HepG2 (cell line): ENCODE data around the gene DCC. TPM values are rescaled to one million over a fixed set of nuclear protein-coding genes. Genes with fewer than 3 reads are reported as not detected.

Source experiments
- ATAC-seq: fragments of 200-7000 bp; cut with Tn5 transposase; 3 replicates; pipeline ENCODE4 v1.9.1; 2020; ENCODE audit warnings: mild to moderate bottlenecking, moderate library complexity
- BruUV-seq: library from RNA; stranded (reverse); fragments of 400-500 nt; replicated peaks from 2 replicates; lab custom pipeline; 2021; lab: Mats Ljungman, UMichigan
- CTCF ChIA-PET: fragments of 300-600 bp; formaldehyde crosslinking; extraction: SDS; loops from one replicate; lab custom pipeline; 2021; ENCODE audit warnings: low total read pairs, inconsistent platforms, low intra/inter-chr PET ratio; lab: Yijun Ruan, JAX
- POLR2A ChIA-PET: fragments of 350-600 bp; sonication (Branson Sonifier 250); formaldehyde crosslinking; loops from one replicate; lab custom pipeline; 2020; ENCODE audit warnings: antibody characterized with exemption, inconsistent platforms; lab: Yijun Ruan, JAX
- DNase-seq: peaks from one replicate; pipeline ENCODE4 v3.0.0-alpha.2; 2015; ENCODE audit warnings: low spot score
- FAIRE-seq: peaks from 3 replicates; lab custom pipeline; 2011; peaks lifted over from hg19 to GRCh38; lab: Jason Lieb, UNC
- H2AFZ ChIP-seq: one replicate; pipeline ENCODE4 v1.6.1; 2011; ENCODE audit warnings: low read length, inconsistent platforms
- H3K27ac ChIP-seq: fragments of 300-600 bp; 3 replicates; pipeline ENCODE4 v1.8.0; 2011; ENCODE audit warnings: mixed run types, mild to moderate bottlenecking, mixed read lengths, low read length, inconsistent platforms; ENCODE audit not compliant: insufficient read depth; ENCODE audit errors: extremely low read length
- H3K27me3 ChIP-seq, 2 experiments: fragments of 200-600 bp in 1 of 2; 2 replicates in 1 of 2; 3 replicates in 1 of 2; pipeline versions ENCODE4 v1.6.0 to v1.8.0; 2011; ENCODE audit warnings: low read length in 2 of 2, mild to moderate bottlenecking in 2 of 2, moderate library complexity in 2 of 2, inconsistent platforms in 1 of 2; ENCODE audit not compliant: insufficient read depth in 2 of 2, control insufficient read depth in 1 of 2
- H3K36me3 ChIP-seq, 2 experiments: fragments of 200-600 bp in 1 of 2; replicated peaks in 1 of 2; 2 replicates in 1 of 2; 3 replicates in 1 of 2; pipeline versions ENCODE4 v1.5.1 to v1.8.0; 2011; ENCODE audit warnings: low read length in 2 of 2, inconsistent platforms in 1 of 2; ENCODE audit not compliant: insufficient read depth in 2 of 2, control insufficient read depth in 1 of 2
- H3K4me1 ChIP-seq: 2 replicates; pipeline ENCODE4 v1.5.1; 2012; ENCODE audit warnings: low read length, inconsistent platforms; ENCODE audit not compliant: insufficient read depth
- H3K4me2 ChIP-seq: 2 replicates; pipeline ENCODE4 v1.6.0; 2011; ENCODE audit warnings: low read depth, low read length, inconsistent platforms
- H3K4me3 ChIP-seq, 3 experiments: fragments of 200-600 bp in 1 of 3; sonication (generic), shearing (Covaris generic) in 1 of 3; replicated peaks in 1 of 3; 2 replicates each; pipeline ENCODE4 v1.5.1; 2011 to 2016; ENCODE audit warnings: low read length in 3 of 3, inconsistent platforms in 2 of 3, low read depth in 2 of 3, mild to moderate bottlenecking in 2 of 3, control low read depth in 1 of 3, mixed read lengths in 1 of 3; ENCODE audit not compliant: insufficient read depth in 1 of 3
- H3K79me2 ChIP-seq: one replicate; pipeline ENCODE4 v1.6.1; 2011; ENCODE audit warnings: low read length, inconsistent platforms; ENCODE audit not compliant: insufficient read depth
- H3K9ac ChIP-seq: 2 replicates; pipeline ENCODE4 v1.6.0; 2011; ENCODE audit warnings: mild to moderate bottlenecking, low read depth, low read length, inconsistent platforms; ENCODE audit not compliant: insufficient read depth
- H3K9me3 ChIP-seq: 2 replicates; pipeline ENCODE4 v1.5.1; 2012; ENCODE audit warnings: mild to moderate bottlenecking, low read length
- H4K20me1 ChIP-seq: 2 replicates; pipeline ENCODE4 v1.6.0; 2011; ENCODE audit warnings: inconsistent platforms, mild to moderate bottlenecking, low read length, moderate library complexity; ENCODE audit not compliant: insufficient read depth
- ATF7-NPFF ChIP-seq: sonication (generic); formaldehyde crosslinking; IDR thresholded peaks from 2 replicates; pipeline ENCODE4 v1.8.1; 2023; ENCODE audit warnings: mild to moderate bottlenecking, low read depth, missing genetic modification reagents, moderate library complexity
- FOSL2 ChIP-seq: sonication (generic); formaldehyde crosslinking; IDR thresholded peaks from 2 replicates; pipeline ENCODE4 v1.4.0; 2020; ENCODE audit warnings: missing genetic modification reagents
- FOXC1 ChIP-seq: sonication (generic); formaldehyde crosslinking; IDR thresholded peaks from 2 replicates; pipeline ENCODE4 v1.8.0; 2022; ENCODE audit warnings: mild to moderate bottlenecking, missing genetic modification reagents, borderline replicate concordance
- MBD4 ChIP-seq: IDR thresholded peaks from 2 replicates; pipeline ENCODE4 v1.6.1; 2012; ENCODE audit warnings: low read length, inconsistent platforms, borderline replicate concordance
- MXI1 ChIP-seq: IDR thresholded peaks from 3 replicates; pipeline ENCODE4 v1.6.1; 2012; ENCODE audit warnings: low read depth, low read length, inconsistent platforms, borderline replicate concordance
- PCBP1 ChIP-seq: fragments of 200-400 bp; formaldehyde crosslinking; IDR thresholded peaks from 2 replicates; pipeline ENCODE4 v1.6.1; 2017; ENCODE audit warnings: mild to moderate bottlenecking, low read depth, low read length, borderline replicate concordance
- RFX1 ChIP-seq: fragments of 450-650 bp; IDR thresholded peaks from 2 replicates; pipeline ENCODE4 v1.6.1; 2017
- ZFYVE20 ChIP-seq: sonication (generic); formaldehyde crosslinking; IDR thresholded peaks from 2 replicates; pipeline ENCODE4 v1.8.0; 2023; ENCODE audit warnings: low read depth, mild to moderate bottlenecking, moderate library complexity, missing genetic modification reagents, borderline replicate concordance
- ZNF343 ChIP-seq: sonication (generic); formaldehyde crosslinking; IDR thresholded peaks from 2 replicates; pipeline ENCODE4 v1.4.0; 2020; ENCODE audit warnings: mild to moderate bottlenecking, missing genetic modification reagents
- ZNF496 ChIP-seq: sonication (generic); formaldehyde crosslinking; IDR thresholded peaks from 2 replicates; pipeline ENCODE4 v1.8.1; 2023; ENCODE audit warnings: mild to moderate bottlenecking, moderate library complexity, missing genetic modification reagents; ENCODE audit not compliant: insufficient replicate concordance
- ZNF670 ChIP-seq: sonication (generic); formaldehyde crosslinking; IDR thresholded peaks from 2 replicates; pipeline ENCODE4 v1.8.0; 2022; ENCODE audit warnings: mild to moderate bottlenecking, missing genetic modification reagents, borderline replicate concordance
- ZNF672 ChIP-seq: sonication (generic); formaldehyde crosslinking; IDR thresholded peaks from 2 replicates; pipeline ENCODE4 v1.8.1; 2022; ENCODE audit warnings: missing genetic modification reagents
- WGBS: methylation state at CpG from one replicate; pipeline ENCODE4 v1.1.6; 2017; ENCODE audit warnings: low lambda C conversion rate; 5-methylcytosine and 5-hydroxymethylcytosine counted together
- in situ Hi-C: cut with HindIII; loops from 2 replicates; pipeline ENCODE4 v1.10.0; 2017; ENCODE audit warnings: low pct_unique_long_range_greater_than_20kb; ENCODE audit not compliant: extremely low pct_ligation_motif_present
- intact Hi-C: fragments of 100-400 bp; cut with micrococcal nuclease; formaldehyde crosslinking; loops from one replicate; pipeline ENCODE4 v1.10.0; 2022; ENCODE audit not compliant: unreplicated experiment
- polyA plus RNA-seq, 8 experiments: library from polyadenylated mRNA; depleted of rRNA in 3 of 8; stranded (reverse) in 7 of 8; unstranded in 1 of 8; fragments of >200 nt; fragmentation: Illumina TruSeq in 4 of 8; extraction: Trizol in 4 of 8; gene quantifications; 2 replicates each; pipeline versions ENCODE4 v1.2.1 to v1.2.3, GENCODE V29; 2011 to 2016; ENCODE audit warnings: low read depth in 4 of 8, missing spikeins in 1 of 8, mixed read lengths in 1 of 8; ENCODE audit not compliant: insufficient read depth in 1 of 8
- total RNA-seq, 5 experiments: library from RNA; depleted of rRNA; stranded (reverse); fragments of >200 nt; fragmentation: Illumina TruSeq; extraction: Trizol; gene quantifications; 2 replicates each; pipeline ENCODE4 v1.2.3, GENCODE V29; 2016; ENCODE audit warnings: low read depth in 1 of 5
- TF ChIP-seq, protein P1 (sequence below): sonication (generic); formaldehyde crosslinking; IDR thresholded peaks from 2 replicates; pipeline ENCODE4 v1.8.0; 2022; ENCODE audit warnings: low read depth, missing genetic modification reagents
- TF ChIP-seq, protein P2 (sequence below): sonication (generic); formaldehyde crosslinking; IDR thresholded peaks from 2 replicates; pipeline ENCODE4 v1.5.0; 2020; ENCODE audit warnings: missing genetic modification reagents
- TF ChIP-seq, protein P3 (sequence below): IDR thresholded peaks from 2 replicates; pipeline ENCODE4 v1.6.1; 2016; ENCODE audit warnings: missing genetic modification reagents, missing compliant biosample characterization

Gene DCC
- total and polyA plus RNA-seq, 2 of the 13 experiments (the other 11 are each of a cell fraction or from before 2014, with no cell fraction given): not detected

- Histone ChIP-seq H3K9ac (no peak overlapping the region), H3K27ac (no peak overlapping the region), H3K4me1 (no peaks in the 10 kb centered on the region), H3K36me3 (no peaks in the 10 kb centered on the region), H3K27me3 (no peaks in the 10 kb centered on the region), H3K4me3 (no peak overlapping the region), H3K79me2 (no peaks in the 10 kb centered on the region), H4K20me1 (no peaks in the 10 kb centered on the region), H3K9me3 (no peaks in the 10 kb centered on the region), H3K4me2 (no peak overlapping the region), H2AFZ (no peak overlapping the region)
- in situ Hi-C loops: no loop called here
- intact Hi-C loops: no loop called here
- ChIA-PET CTCF (no interaction called here), POLR2A (no interaction called here)
- DNase-seq (no peak), FAIRE-seq (no peak), ATAC-seq (no peak)
- no TSS peak for BruUV-seq
- TF ChIP-seq ZNF672 (CRISPR knock-in tag) (no peak), MBD4 (no peak), ZNF343 (CRISPR knock-in tag) (no peak), ZNF670 (CRISPR knock-in tag) (no peak), ATF7-NPFF (CRISPR knock-in tag) (no peak)
- TF ChIP-seq, all 625 proteins: peak for 0
These were observed 101.8 kb downstream of the DCC start for GRCh38 chr18:52441794-52442193.

GRCh38 chr18:52442686-52443085, 102.7 kb downstream of the DCC start:
- in situ Hi-C loops: no loop called here
- ChIA-PET POLR2A (no interaction called here), CTCF (no interaction called here)
- TF ChIP-seq ZFYVE20 (no peak), FOXC1 (CRISPR knock-in tag) (no peak), PCBP1 (no peak), ZNF496 (CRISPR knock-in tag) (no peak), FOSL2 (CRISPR knock-in tag) (no peak), RFX1 (no peak), MXI1 (no peak)
- TF ChIP-seq, protein P1, sequence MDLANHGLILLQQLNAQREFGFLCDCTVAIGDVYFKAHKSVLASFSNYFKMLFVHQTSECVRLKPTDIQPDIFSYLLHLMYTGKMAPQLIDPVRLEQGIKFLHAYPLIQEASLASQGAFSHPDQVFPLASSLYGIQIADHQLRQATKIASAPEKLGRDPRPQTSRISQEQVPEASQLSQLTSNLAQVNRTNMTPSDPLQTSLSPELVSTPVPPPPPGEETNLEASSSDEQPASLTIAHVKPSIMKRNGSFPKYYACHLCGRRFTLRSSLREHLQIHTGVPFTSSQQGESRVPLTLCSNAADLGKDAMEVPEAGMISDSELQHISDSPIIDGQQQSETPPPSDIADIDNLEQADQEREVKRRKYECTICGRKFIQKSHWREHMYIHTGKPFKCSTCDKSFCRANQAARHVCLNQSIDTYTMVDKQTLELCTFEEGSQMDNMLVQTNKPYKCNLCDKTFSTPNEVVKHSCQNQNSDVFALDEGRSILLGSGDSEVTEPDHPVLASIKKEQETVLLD (CRISPR knock-in tag): no peak
- TF ChIP-seq, protein P2, sequence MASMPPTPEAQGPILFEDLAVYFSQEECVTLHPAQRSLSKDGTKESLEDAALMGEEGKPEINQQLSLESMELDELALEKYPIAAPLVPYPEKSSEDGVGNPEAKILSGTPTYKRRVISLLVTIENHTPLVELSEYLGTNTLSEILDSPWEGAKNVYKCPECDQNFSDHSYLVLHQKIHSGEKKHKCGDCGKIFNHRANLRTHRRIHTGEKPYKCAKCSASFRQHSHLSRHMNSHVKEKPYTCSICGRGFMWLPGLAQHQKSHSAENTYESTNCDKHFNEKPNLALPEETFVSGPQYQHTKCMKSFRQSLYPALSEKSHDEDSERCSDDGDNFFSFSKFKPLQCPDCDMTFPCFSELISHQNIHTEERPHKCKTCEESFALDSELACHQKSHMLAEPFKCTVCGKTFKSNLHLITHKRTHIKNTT: no peak
- TF ChIP-seq, protein P3, sequence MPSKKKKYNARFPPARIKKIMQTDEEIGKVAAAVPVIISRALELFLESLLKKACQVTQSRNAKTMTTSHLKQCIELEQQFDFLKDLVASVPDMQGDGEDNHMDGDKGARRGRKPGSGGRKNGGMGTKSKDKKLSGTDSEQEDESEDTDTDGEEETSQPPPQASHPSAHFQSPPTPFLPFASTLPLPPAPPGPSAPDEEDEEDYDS: no peak
- H2AFZ ChIP-seq: no peak overlapping the region
- WGBS: 7% methylated on average over 2 of the region's 2 CpGs
- H3K9me3 ChIP-seq: no peaks in the 10 kb centered on the region
- intact Hi-C loops: no loop called here
- no peak overlapping the region for H3K9ac ChIP-seq
- no peaks in the 10 kb centered on the region for H3K4me1 ChIP-seq
- no TSS peak for BruUV-seq
- no peak overlapping the region for H3K4me2 ChIP-seq
- no peak for FAIRE-seq
- ATAC-seq: no peak
- no peak overlapping the region for H3K4me3 ChIP-seq
- no peaks in the 10 kb centered on the region for H3K79me2 ChIP-seq
- no peak overlapping the region for H3K27ac ChIP-seq
- H3K36me3 ChIP-seq: no peaks in the 10 kb centered on the region
- H3K27me3 ChIP-seq: no peaks in the 10 kb centered on the region
- H4K20me1 ChIP-seq: no peaks in the 10 kb centered on the region
- no peak for DNase-seq
